ENCODE data around the gene YWHAQ.
A peak's percentile ranks its signal among the peaks of the same experiment; 100 is the strongest.

YWHAQ gene

DNA sequence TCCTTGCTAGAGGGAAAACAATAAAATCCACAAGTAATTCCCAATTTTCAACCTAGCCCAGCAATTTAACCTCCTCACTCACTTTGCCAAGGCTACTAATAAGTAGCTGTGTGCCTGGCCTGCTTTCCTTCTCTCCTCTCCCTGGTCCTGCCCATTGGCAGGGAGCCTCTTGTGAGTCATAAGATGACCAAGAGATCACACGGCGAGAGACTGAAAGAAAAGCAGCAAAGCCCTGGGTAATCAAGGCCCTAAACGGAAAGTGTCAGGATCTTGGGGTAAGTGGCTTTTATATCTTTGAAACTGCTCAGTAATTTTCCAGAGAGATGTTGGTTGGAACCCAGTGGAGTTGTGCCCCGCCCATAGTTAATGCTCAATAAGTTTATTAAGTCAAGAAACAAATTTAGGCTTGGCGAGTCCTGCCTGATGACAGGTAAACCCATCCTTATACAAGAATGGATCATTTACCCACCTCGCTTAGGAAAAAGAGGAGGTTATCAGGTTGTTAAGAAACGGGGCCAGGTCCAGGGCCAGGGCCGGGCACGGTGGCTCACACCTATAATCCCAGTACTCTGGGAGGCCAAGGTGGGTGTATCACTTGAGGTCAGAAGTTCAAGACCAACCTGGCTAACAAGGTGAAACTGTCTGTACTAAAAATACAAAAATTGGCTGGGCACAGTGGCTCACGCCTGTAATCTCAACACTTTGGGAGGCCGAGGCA lies 65.2 kb downstream of the YWHAQ start:
- TF ChIP-seq, protein P1, sequence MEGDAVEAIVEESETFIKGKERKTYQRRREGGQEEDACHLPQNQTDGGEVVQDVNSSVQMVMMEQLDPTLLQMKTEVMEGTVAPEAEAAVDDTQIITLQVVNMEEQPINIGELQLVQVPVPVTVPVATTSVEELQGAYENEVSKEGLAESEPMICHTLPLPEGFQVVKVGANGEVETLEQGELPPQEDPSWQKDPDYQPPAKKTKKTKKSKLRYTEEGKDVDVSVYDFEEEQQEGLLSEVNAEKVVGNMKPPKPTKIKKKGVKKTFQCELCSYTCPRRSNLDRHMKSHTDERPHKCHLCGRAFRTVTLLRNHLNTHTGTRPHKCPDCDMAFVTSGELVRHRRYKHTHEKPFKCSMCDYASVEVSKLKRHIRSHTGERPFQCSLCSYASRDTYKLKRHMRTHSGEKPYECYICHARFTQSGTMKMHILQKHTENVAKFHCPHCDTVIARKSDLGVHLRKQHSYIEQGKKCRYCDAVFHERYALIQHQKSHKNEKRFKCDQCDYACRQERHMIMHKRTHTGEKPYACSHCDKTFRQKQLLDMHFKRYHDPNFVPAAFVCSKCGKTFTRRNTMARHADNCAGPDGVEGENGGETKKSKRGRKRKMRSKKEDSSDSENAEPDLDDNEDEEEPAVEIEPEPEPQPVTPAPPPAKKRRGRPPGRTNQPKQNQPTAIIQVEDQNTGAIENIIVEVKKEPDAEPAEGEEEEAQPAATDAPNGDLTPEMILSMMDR (IDR thresholded peaks at IDR 0.05): no peak
- Histone ChIP-seq H3K27ac (peak overlapping the region; percentile 87 to 92), H3K4me3 (peak overlapping the region; percentile 38)
- peak; percentile 85 for DNase-seq (ENCODE audit: low spot score)

DNA sequence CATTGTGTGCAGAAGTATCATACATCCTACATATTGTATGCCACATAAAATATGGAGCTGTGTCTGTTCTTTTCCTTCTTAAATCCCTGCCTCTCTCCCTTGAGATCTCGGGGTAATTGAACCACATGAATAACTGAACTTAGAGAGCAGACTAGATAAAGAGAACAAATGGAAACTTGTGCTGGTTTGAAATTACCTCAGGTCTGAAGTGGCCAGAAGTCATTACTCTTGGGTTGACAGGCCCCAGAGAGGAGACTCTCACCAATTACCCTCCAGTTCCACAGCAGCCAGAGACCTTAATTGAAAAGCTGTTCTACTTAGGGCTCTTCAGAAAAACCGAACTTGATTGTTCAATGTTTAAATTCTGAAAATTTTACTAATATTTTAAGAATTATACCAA lies 70.2 kb downstream of the YWHAQ start:
- TF ChIP-seq, protein P1 (IDR thresholded peaks at IDR 0.05): no peak
- no peak for DNase-seq (ENCODE audit: low spot score)
- H3K27ac ChIP-seq: no peak overlapping the region

DNA sequence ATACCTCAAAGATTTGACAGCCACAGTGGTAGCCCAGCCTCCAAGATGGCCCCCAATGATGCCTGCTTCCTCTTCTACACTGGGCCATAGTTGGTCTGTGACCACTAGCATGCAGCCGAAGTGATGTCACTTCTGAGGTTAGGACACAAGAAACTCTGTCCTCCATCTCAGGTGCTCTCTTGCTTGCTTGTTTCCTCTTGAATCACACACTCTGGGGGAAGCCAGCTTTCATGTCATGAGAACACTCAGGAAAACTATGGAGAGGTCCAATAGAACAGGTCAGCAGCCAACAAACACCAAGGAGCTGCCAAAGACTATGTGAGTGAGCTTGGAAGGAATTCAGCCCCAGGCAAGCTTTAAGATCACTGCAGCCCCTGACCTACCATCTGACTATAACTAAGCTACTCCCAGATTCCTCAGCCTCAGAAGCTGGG lies 71.8 kb downstream of the YWHAQ start:
- peak overlapping the region; percentile 65 to 79 for H3K27ac ChIP-seq

More for the DNA sequence above, 70.2 kb downstream of the YWHAQ start:
- H3K4me3 ChIP-seq: no peak overlapping the region

DNA sequence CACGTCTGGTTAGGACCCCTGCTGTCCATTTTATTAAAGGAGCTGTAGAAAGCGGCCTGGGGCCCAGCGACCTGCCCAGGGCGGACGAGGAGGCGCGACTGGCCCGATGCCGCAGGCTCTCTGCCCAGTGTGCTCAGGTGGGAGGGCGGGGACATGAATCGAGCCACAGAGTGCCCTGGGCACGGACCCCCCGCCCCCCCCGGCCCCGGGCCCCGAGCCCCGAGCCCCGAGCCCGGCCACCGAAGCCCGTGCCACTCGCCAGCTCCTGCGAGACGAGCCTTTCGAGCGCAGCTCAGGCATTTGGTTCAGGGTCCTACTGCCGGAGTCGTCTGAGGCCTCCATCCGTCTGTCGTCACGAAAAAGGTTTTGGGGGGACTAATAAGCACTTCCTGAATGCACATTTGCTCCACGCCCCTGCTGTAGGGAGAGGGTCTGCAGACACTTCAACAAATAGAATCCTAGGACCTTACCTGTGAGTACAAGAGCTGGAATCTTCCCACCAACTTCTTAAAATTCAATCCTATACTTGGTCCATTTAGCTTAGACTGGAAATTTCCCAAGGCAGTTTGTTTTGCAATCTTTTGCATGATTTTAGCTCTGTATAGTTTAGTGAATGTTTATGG lies 74.6 kb downstream of the YWHAQ start:
- H3K27ac ChIP-seq: peak overlapping the region; percentile 98 to 99
- TF ChIP-seq, protein P1 (IDR thresholded peaks at IDR 0.05): no peak
- DNase-seq (ENCODE audit: low spot score): no peak
- H3K4me3 ChIP-seq: peak overlapping the region; percentile 85

More for the DNA sequence above, 71.8 kb downstream of the YWHAQ start:
- DNase-seq (ENCODE audit: low spot score): no peak
- no peak overlapping the region for H3K4me3 ChIP-seq
- TF ChIP-seq, protein P1 (IDR thresholded peaks at IDR 0.05): no peak

DNA sequence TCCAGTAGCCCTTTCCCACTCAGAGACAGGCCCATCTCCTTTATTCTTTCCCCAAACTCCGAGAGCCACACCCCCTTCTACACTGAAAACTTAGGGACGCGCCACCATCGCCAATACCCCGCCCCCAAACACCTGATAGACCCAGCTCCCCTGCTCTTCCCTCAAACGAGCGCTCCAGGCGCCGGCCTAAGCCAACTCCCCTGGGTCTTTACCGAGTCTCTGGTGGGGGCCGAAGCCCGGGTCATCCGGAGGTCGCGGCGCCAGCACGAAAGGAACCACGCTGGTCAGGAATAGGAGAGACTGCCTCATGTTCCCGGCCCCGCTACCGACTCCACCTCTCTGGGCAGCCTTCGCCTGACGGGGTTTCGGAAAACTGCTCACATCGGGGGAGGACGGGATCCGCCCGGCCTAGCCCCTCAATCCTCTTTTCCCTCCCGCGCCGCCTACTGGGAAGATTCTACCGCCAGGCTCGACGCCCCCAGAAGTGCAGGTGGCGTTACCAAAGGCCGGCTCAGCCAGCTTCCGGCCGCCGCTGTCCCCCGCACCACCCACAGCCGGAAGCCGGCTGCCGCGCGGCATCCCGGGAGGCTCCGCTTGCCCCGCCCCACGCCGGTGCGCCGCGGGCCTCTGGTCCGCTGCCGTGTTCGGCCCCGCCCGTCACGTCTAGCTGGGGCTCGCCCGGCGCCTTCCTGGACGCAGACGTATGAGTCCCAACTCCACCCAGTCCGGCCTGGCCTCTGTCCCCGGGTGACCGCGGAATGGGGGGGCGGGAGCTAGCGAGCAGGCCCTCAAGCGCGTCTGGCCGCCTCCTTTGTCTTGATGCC lies 75.3 kb downstream of the YWHAQ start, which contains the start of gene ADAM17:
Gene ADAM17 (minus strand): TSS at position 534 of the 824 bp plus-strand sequence. CDS start 225 bp downstream, at position 309.
- DNase-seq (ENCODE audit: low spot score): peak; percentile 99
- H3K27ac ChIP-seq: peak within 1 kb of the TSS; percentile 98 to 99
- H3K4me3 ChIP-seq: peak within 1 kb of the TSS; percentile 85
- TF ChIP-seq, protein P1 (IDR thresholded peaks at IDR 0.05): no peak

DNA sequence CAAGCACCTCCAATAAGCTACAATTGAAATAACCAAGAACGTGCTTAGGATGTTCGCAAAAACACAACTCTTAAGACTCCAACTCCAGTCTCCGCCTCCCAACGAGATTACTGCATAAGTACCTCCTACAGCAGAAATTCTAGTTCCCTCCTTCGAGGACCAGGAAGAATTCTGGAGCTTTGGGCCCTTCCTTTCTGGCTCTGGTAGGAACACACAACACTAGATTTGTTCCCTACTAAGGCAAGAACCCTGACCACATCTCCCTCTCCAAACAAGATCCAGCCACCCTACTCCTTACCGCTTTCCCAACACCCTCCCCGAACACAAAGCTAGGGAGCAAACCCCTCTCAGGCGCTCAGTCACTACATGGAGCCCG lies 75.9 kb downstream of the YWHAQ start:
- H3K27ac ChIP-seq: peak overlapping the region; percentile 98 to 99
- no peak for DNase-seq (ENCODE audit: low spot score)
- TF ChIP-seq, protein P1 (IDR thresholded peaks at IDR 0.05): no peak
- peak overlapping the region; percentile 85 for H3K4me3 ChIP-seq
